Nephron progenitor cell (in vitro differentiated cells): Measurements from ENCODE around the gene CCNL2.

Experiments used
- DNase-seq: peaks from one replicate; pipeline ENCODE4 v3.0.0; 2021
- H3K27ac Mint-ChIP-seq: 2 replicates; pipeline ENCODE4 v1.8.0; 2021; ENCODE audit warnings: mild to moderate bottlenecking, moderate library complexity, mixed read lengths
- H3K27me3 Mint-ChIP-seq: 2 replicates; pipeline ENCODE4 v1.8.0; 2021; ENCODE audit warnings: mild to moderate bottlenecking, low read depth, mixed read lengths; ENCODE audit not compliant: poor library complexity
- H3K36me3 Mint-ChIP-seq: 2 replicates; pipeline ENCODE4 v1.8.0; 2021; ENCODE audit warnings: low read depth, mixed read lengths
- H3K4me1 Mint-ChIP-seq: 2 replicates; pipeline ENCODE4 v1.8.0; 2021; ENCODE audit warnings: mixed read lengths
- H3K4me3 Mint-ChIP-seq: 2 replicates; pipeline ENCODE4 v1.8.0; 2021; ENCODE audit warnings: mild to moderate bottlenecking, moderate library complexity, mixed read lengths
- H3K9me3 Mint-ChIP-seq: 2 replicates; pipeline ENCODE4 v1.8.0; 2021; ENCODE audit warnings: mild to moderate bottlenecking, moderate library complexity, mixed read lengths
- TF ChIP-seq, protein P1 (sequence below): fragments of 200-600 bp; sonication (generic); IDR thresholded peaks from 2 replicates; pipeline ENCODE4 v1.5.0; 2021; ENCODE audit warnings: antibody characterized with exemption

The CCNL2 gene

DNA sequence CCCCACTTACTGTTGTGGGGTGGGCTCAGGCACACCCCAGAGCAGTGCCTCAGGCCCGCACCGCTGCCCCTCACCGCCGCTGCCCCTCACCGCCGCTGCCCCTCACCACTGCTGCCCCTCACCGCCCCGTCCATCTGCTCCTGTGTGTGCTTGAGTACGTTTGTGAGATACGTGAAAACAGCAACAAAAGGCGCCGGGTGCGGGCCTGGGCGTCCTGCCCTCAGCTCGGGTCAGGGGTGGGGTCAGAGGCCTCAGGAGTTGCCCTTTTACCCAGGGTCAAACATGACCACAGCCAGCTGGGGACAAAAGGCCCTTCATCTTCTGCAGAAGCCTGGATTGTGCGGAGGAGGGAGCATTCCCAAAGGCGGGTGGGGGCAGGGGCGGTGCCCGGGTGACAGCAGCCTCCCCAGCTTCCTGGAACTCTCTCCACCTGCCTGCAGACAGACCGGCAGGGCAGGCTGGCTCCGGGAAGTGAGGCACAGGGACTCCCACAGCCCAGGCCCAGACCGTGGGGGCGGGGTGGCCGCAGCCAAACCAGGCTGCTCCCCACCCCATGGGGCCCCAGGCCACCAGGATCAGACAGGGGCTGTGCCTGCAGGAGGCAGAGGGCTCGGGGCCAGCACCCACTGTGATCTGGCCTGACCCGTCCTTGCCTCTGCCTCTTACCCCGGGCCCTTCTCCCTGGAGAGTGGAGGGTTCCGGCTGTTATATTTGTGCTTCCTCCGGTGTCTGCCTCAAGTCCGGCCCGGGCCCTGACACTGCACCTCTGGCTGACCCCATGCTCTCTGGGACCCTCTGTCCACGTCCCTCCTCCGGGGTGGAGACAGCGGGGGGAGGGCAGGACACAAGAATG is 34.0 kb upstream of the CCNL2 start:
- peak; percentile 69 for DNase-seq
- Mint-ChIP-seq H3K4me1 (peaks cover 47% of the 10 kb centered on the region), H3K27me3 (no peaks in the 10 kb centered on the region), H3K36me3 (no peaks in the 10 kb centered on the region), H3K27ac (peak overlapping the region; percentile 72), H3K4me3 (peak overlapping the region; percentile 48), H3K9me3 (peaks cover 5% of the 10 kb centered on the region)
- TF ChIP-seq, protein P1, sequence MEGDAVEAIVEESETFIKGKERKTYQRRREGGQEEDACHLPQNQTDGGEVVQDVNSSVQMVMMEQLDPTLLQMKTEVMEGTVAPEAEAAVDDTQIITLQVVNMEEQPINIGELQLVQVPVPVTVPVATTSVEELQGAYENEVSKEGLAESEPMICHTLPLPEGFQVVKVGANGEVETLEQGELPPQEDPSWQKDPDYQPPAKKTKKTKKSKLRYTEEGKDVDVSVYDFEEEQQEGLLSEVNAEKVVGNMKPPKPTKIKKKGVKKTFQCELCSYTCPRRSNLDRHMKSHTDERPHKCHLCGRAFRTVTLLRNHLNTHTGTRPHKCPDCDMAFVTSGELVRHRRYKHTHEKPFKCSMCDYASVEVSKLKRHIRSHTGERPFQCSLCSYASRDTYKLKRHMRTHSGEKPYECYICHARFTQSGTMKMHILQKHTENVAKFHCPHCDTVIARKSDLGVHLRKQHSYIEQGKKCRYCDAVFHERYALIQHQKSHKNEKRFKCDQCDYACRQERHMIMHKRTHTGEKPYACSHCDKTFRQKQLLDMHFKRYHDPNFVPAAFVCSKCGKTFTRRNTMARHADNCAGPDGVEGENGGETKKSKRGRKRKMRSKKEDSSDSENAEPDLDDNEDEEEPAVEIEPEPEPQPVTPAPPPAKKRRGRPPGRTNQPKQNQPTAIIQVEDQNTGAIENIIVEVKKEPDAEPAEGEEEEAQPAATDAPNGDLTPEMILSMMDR = no peak

DNA sequence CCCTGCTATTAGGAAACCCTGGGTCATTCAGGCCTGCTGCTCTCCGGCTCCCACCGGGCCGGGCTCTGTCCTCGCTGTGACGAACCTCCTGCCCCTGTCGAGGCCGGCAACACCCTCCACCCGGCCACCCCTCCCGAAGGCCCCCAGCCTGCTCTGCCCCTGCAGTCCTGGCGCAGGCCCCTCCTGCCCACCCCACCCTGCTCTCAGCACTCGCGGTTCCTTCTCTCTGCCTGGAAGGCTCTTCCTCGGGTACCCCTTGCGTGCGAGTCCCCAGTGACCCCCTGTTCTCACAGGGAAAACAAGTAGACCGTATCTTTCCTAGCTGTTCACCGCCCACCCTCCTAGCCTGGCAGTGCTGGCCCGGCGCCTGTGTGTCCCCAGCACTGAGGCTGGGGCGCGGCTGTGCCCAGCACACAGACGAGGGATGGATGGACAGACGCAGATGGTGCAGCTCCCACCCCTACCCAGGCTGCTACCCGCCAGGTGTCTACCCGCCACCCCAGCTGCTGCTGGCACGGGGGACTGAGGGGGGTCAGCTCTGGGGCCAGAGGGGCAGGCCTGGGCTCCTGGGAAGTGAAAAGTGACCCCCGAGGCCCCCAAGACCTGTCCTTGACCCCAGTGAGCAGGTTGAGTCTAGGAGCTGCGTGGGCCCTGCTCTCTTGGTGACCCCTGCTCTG is 33.3 kb upstream of the CCNL2 start:
- peaks cover 5% of the 10 kb centered on the region for H3K9me3 Mint-ChIP-seq
- H3K4me1 Mint-ChIP-seq = peaks cover 47% of the 10 kb centered on the region
- peak overlapping the region; percentile 48 for H3K4me3 Mint-ChIP-seq
- H3K27me3 Mint-ChIP-seq = no peaks in the 10 kb centered on the region
- DNase-seq = no peak
- TF ChIP-seq, protein P1 = no peak
- peak overlapping the region; percentile 45 for H3K27ac Mint-ChIP-seq
- H3K36me3 Mint-ChIP-seq = no peaks in the 10 kb centered on the region

DNA sequence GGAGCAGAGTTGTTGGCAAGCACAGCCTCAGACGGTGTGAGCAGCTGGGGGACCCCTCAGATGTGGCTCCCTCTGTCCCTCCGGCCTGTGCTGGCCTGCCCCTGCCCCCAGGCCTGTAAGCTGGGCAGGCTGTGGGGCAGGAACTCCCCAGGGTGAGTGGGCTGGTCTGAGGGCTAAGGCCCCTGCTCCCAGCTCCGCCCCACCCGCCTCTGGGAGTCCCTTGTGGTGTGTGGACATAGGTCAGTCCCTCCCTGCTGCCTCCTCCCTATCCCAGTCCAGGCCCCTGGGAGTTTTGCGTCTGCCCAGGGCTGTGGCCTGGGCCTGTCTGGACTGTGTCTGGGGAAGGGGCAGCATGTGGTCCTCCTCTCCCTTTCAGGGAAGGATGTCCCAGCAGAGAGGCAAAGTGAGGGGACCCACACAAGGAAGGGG is 32.7 kb upstream of the CCNL2 start:
- TF ChIP-seq, protein P1 = no peak
- no peaks in the 10 kb centered on the region for H3K36me3 Mint-ChIP-seq
- no peak overlapping the region for H3K27ac Mint-ChIP-seq
- peak; percentile 60 for DNase-seq
- H3K9me3 Mint-ChIP-seq = peaks cover 5% of the 10 kb centered on the region
- H3K4me3 Mint-ChIP-seq = no peak overlapping the region
- H3K27me3 Mint-ChIP-seq = no peaks in the 10 kb centered on the region
- H3K4me1 Mint-ChIP-seq = peaks cover 47% of the 10 kb centered on the region

DNA sequence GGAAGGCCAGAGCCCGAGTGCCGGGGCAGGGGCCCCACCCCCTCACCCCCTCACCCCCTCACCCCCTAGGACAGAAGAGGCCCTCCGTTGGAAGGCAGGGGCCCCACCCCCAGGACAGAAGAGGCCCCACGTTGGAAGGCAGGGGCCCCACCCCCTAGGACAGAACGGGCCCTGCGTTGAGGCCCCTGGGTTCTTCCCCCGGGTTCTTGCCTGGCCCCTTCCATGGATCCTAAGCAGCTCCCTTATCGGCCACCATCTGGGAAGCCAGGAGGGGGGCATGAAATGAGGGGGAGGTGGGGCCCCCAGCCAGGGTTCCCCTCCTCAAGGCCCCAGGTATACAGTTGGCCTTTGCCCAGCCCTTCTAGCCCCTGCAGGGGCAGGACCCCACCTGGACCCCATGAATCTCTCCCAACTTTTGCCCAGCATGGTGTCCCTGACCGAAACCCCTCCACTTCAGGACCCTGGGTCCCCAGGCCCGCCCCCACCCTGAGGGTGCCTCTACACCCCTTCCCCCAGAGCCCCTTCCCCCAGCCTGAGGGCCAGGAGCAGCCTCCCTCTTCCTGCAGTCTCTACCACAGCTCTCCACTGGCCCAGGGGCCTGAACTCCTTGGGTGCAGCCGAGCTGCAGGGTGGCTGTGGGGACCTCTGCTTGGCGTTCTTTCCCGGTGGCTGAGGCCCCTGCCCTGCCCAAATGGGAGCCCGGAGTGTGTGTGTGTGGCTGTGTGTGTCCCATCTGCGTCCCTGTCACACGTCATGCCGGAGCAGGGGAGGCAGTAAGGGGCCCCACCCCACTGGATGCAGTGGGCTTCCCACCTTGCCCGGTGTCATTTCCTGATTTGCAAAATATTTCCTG is 32.1 kb upstream of the CCNL2 start:
- Mint-ChIP-seq H3K4me1 (peaks cover 48% of the 10 kb centered on the region), H3K27ac (peak overlapping the region; percentile 57), H3K4me3 (no peak overlapping the region), H3K9me3 (peaks cover 5% of the 10 kb centered on the region), H3K36me3 (no peaks in the 10 kb centered on the region), H3K27me3 (no peaks in the 10 kb centered on the region)
- TF ChIP-seq, protein P1 = no peak
- no peak for DNase-seq

DNA sequence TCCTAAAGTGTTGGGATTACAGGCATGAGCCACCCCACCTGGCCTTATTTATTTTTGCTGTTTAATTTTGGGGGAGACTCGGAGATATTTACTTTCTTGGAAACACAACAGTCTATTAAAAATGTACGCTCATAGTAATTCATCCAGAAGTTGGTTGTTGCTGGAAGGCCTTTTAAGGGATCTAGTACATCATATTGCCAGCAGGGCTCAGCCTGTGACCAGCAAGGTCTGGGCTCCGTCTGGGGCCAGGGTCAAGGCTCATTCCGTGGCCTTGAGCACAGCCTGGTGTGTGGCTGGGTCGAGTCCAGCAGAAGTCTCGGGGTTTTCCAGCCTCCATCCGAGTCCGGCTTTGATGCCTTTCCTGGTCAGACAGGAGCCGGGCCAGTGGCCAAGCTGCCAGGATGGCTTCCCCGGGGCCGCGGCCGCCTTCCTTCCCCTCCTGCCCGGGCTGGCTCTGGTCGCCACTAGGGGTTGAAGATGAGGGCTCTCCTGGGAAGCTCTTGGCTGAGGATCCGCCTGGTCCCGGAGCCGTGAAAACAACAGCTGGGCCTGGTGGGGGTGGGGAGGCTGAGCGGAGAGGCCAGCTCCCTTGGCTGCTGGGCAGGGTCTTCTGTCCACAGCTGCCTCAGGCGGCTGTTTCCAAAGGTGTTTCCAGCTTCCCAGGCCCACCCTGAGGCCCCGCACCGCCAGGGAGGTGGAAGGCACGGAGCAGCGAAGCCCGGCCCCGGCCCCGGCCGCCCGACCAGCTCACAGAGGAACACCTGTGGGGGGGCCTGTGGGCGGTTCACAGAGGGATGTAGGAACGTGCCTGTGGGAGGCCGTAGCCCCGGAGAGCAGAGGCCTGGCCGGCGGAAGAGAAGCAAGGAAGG is 31.2 kb upstream of the CCNL2 start:
- Mint-ChIP-seq H3K4me1 (peaks cover 55% of the 10 kb centered on the region), H3K4me3 (peak overlapping the region; percentile 52), H3K9me3 (peaks cover 5% of the 10 kb centered on the region), H3K36me3 (no peaks in the 10 kb centered on the region), H3K27ac (peak overlapping the region; percentile 55), H3K27me3 (no peaks in the 10 kb centered on the region)
- DNase-seq = peak; percentile 62
- TF ChIP-seq, protein P1 = no peak
